ENCODE data around the gene MORN5. TPM values are rescaled to one million over a fixed set of nuclear protein-coding genes. Genes with fewer than 3 reads are reported as not detected.

MORN5 gene
- total and polyA plus RNA-seq, 10 of the 15 experiments (the other 5 are each of a cell fraction or from before 2014, with no cell fraction given), result not detected

- in situ Hi-C loops (cut with MboI) (no loop called here), intact Hi-C loops (cut with micrococcal nuclease; ENCODE audit: unreplicated experiment) (no loop called here)
- RAD21 ChIA-PET (ENCODE audit: unreplicated experiment), result no interaction called here
- H3K4me2 ChIP-seq (ENCODE audit: control insufficient read depth, insufficient read depth), result no peak overlapping the region
- no TSS peak for BruUV-seq (replicated peaks)
- ATAC-seq (no peak), FAIRE-seq (no peak), DNase-seq (ENCODE audit: low read depth, low spot score) (no peak)
- SMC1A ChIA-PET (ENCODE audit: uncharacterized antibody, unreplicated experiment), result no interaction called here
- H2AFZ ChIP-seq (ENCODE audit: control insufficient read depth, low read depth, low read length), result no peak overlapping the region
- no peaks in the 10 kb centered on the region for H3K4me1 ChIP-seq (ENCODE audit: control insufficient read depth, insufficient read depth, low read length)
- TF ChIP-seq E4F1 (IDR thresholded peaks at IDR 0.05; ENCODE audit: borderline replicate concordance, partially characterized antibody) (no peak), SMC3 (IDR thresholded peaks at IDR 0.05; ENCODE audit: borderline replicate concordance, low read length) (no peak), CREB1 (IDR thresholded peaks at IDR 0.05; ENCODE audit: low read depth) (no peak), HCFC1 (IDR thresholded peaks at IDR 0.05; ENCODE audit: low read length) (no peak), MTA3 (IDR thresholded peaks at IDR 0.05; ENCODE audit: borderline replicate concordance, low read length) (no peak), POLR2AphosphoS2 (IDR thresholded peaks at IDR 0.05; ENCODE audit: low read depth, low read length) (no peak), SMARCA5 (IDR thresholded peaks at IDR 0.05) (no peak), BRCA1 (IDR thresholded peaks at IDR 0.05; ENCODE audit: low read depth, low read length) (no peak), CBX3 (IDR thresholded peaks at IDR 0.05; ENCODE audit: borderline replicate concordance, low read depth) (no peak), KAT2A (conservative IDR thresholded peaks at IDR 0.05; ENCODE audit: control insufficient read depth, low read depth, low read length) (no peak), JUNB (IDR thresholded peaks at IDR 0.05) (no peak)
- TF ChIP-seq, protein P1, sequence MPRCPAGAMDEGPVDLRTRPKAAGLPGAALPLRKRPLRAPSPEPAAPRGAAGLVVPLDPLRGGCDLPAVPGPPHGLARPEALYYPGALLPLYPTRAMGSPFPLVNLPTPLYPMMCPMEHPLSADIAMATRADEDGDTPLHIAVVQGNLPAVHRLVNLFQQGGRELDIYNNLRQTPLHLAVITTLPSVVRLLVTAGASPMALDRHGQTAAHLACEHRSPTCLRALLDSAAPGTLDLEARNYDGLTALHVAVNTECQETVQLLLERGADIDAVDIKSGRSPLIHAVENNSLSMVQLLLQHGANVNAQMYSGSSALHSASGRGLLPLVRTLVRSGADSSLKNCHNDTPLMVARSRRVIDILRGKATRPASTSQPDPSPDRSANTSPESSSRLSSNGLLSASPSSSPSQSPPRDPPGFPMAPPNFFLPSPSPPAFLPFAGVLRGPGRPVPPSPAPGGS (IDR thresholded peaks at IDR 0.05; ENCODE audit: borderline replicate concordance, insufficient read depth, low read depth, low read length, poor library complexity, severe bottlenecking), result no peak
- TF ChIP-seq, protein P2, sequence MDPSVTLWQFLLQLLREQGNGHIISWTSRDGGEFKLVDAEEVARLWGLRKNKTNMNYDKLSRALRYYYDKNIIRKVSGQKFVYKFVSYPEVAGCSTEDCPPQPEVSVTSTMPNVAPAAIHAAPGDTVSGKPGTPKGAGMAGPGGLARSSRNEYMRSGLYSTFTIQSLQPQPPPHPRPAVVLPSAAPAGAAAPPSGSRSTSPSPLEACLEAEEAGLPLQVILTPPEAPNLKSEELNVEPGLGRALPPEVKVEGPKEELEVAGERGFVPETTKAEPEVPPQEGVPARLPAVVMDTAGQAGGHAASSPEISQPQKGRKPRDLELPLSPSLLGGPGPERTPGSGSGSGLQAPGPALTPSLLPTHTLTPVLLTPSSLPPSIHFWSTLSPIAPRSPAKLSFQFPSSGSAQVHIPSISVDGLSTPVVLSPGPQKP (IDR thresholded peaks at IDR 0.05; ENCODE audit: low read depth, low read length), result no peak
- TF ChIP-seq, protein P3, sequence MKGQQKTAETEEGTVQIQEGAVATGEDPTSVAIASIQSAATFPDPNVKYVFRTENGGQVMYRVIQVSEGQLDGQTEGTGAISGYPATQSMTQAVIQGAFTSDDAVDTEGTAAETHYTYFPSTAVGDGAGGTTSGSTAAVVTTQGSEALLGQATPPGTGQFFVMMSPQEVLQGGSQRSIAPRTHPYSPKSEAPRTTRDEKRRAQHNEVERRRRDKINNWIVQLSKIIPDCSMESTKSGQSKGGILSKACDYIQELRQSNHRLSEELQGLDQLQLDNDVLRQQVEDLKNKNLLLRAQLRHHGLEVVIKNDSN (IDR thresholded peaks at IDR 0.05; ENCODE audit: borderline replicate concordance, extremely low read length, insufficient read depth, low read depth, low read length), result no peak
- TF ChIP-seq, protein P4, sequence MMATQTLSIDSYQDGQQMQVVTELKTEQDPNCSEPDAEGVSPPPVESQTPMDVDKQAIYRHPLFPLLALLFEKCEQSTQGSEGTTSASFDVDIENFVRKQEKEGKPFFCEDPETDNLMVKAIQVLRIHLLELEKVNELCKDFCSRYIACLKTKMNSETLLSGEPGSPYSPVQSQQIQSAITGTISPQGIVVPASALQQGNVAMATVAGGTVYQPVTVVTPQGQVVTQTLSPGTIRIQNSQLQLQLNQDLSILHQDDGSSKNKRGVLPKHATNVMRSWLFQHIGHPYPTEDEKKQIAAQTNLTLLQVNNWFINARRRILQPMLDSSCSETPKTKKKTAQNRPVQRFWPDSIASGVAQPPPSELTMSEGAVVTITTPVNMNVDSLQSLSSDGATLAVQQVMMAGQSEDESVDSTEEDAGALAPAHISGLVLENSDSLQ (IDR thresholded peaks at IDR 0.05), result no peak
- no peak overlapping the region for H3K27ac ChIP-seq (ENCODE audit: control insufficient read depth, insufficient read depth)
- WGBS (ENCODE audit: insufficient coverage, insufficient replicate concordance, low lambda C conversion rate, missing lambda C conversion rate), result 89% methylated on average over 5 of the region's 5 CpGs
- CTCF ChIA-PET, result no interaction called here
- no peaks in the 10 kb centered on the region for H4K20me1 ChIP-seq (ENCODE audit: control insufficient read depth, insufficient read depth)
- POLR2A ChIA-PET, result no interaction called here
- no peaks in the 10 kb centered on the region for H3K79me2 ChIP-seq (ENCODE audit: control insufficient read depth, insufficient read depth, low read length)
- no peaks in the 10 kb centered on the region for H3K9me3 ChIP-seq (replicated peaks; ENCODE audit: control insufficient read depth, insufficient read depth, low read length)
- no peak overlapping the region for H3K4me3 ChIP-seq
- no peak overlapping the region for H3K9ac ChIP-seq (ENCODE audit: control insufficient read depth, insufficient read depth, low read length)
- H3K36me3 ChIP-seq (ENCODE audit: control insufficient read depth in 2 of 2, insufficient read depth in 2 of 2, low read length in 1 of 2), result peaks cover 2 to 11% of the 10 kb centered on the region in 2 experiments
- H3K27me3 ChIP-seq (replicated peaks in 1 of 2; ENCODE audit: control insufficient read depth in 2 of 2, insufficient read depth in 2 of 2, low read length in 1 of 2), result no peaks in the 10 kb centered on the region
Measured at GRCh38 chr9:122239722-122240121, 80.0 kb downstream of the MORN5 start.

All from GM12878 (cell line).